A549 (cell line): Measurements from ENCODE around the gene TMEM108.

Experiments used
- CTCF ChIP-seq: fragments of >200 bp; sonication (Bioruptor Twin); formaldehyde crosslinking; IDR thresholded peaks from 3 replicates; pipeline ENCODE4 v1.5.1; 2016
- FOSB ChIP-seq: fragments of 250-450 bp; sonication (Bioruptor Pico); IDR thresholded peaks from 2 replicates; pipeline ENCODE4 v1.5.0; 2020; ENCODE audit warnings: mild to moderate bottlenecking, moderate library complexity
- JUN ChIP-seq, 2 experiments: fragments of >200 bp; sonication (Bioruptor Twin); formaldehyde crosslinking; IDR thresholded peaks; 2 replicates in 1 of 2; 3 replicates in 1 of 2; pipeline ENCODE4 v1.6.1; 2016 to 2017
- PHF8 ChIP-seq: fragments of 200-600 bp; sonication (generic); IDR thresholded peaks from 2 replicates; pipeline ENCODE4 v1.6.1; 2016; ENCODE audit warnings: low read depth, mild to moderate bottlenecking, antibody characterized with exemption, moderate library complexity, borderline replicate concordance
- SMC3 ChIP-seq: fragments of >200 bp; sonication (Bioruptor Twin); formaldehyde crosslinking; IDR thresholded peaks from 3 replicates; pipeline ENCODE4 v1.6.1; 2018; ENCODE audit warnings: inconsistent platforms

GRCh38 chr3:133296981-133297380, 258.8 kb downstream of the TMEM108 start:
- no peak for TF ChIP-seq CTCF
- TF ChIP-seq SMC3, result no peak
- no peak for TF ChIP-seq FOSB (CRISPR knock-in tag)
- no peak for TF ChIP-seq PHF8
- no peak for TF ChIP-seq JUN (IDR thresholded peaks at IDR 0.05)
